T-cell (primary cell): ENCODE data around the gene TNNI3K. TPM values are rescaled to one million over a fixed set of nuclear protein-coding genes. Genes with fewer than 3 reads are reported as not detected.

Experiments
- ATAC-seq, 4 experiments: fragments of 200-7000 bp in 3 of 4; fragments of 150-1000 bp in 1 of 4; cut with Tn5 transposase; replicated peaks in 1 of 4; 1 replicate in 3 of 4; 2 replicates in 1 of 4; pipeline ENCODE4 v1.10.0; 2021; ENCODE audit warnings: moderate library complexity in 3 of 4, mild to moderate bottlenecking in 2 of 4, moderate number of reproducible peaks in 1 of 4
- CTCF ChIA-PET, 2 donors: fragments of 300-600 bp; sonication (Branson Sonifier 250); formaldehyde crosslinking; loops; one replicate each; lab custom pipeline; 2022; ENCODE audit warnings: antibody characterized with exemption in 2 of 2; lab: Charles Lee
- POLR2A ChIA-PET, 2 donors: fragments of 300-600 bp; sonication (Branson Sonifier 250); formaldehyde crosslinking; loops; one replicate each; lab custom pipeline; 2022; ENCODE audit warnings: antibody characterized with exemption in 2 of 2; lab: Charles Lee
- DNase-seq, 35 experiments: peaks; one replicate each; pipeline versions ENCODE4 v3.0.0 to v3.0.0-alpha.2; 2013 to 2023
- H3K27ac ChIP-seq: one replicate; pipeline ENCODE4 v1.5.1; 2013; ENCODE audit warnings: low read length
- H3K27me3 ChIP-seq, 2 experiments: replicated peaks in 1 of 2; 1 replicate in 1 of 2; 2 replicates in 1 of 2; pipeline versions ENCODE4 v1.6.1 to v1.7.0; 2013; ENCODE audit warnings: low read length in 1 of 2, mixed read lengths in 1 of 2; ENCODE audit not compliant: control insufficient read depth in 2 of 2, insufficient read depth in 2 of 2; ENCODE audit errors: extremely low read depth in 1 of 2
- H3K36me3 ChIP-seq, 2 donors: 1 replicate in 1 of 2; 2 replicates in 1 of 2; pipeline versions ENCODE4 v1.6.1 to v1.7.0; 2013; ENCODE audit warnings: low read length in 1 of 2; ENCODE audit not compliant: control insufficient read depth in 2 of 2, insufficient read depth in 1 of 2; ENCODE audit errors: extremely low read depth in 1 of 2
- H3K4me1 ChIP-seq, 2 experiments: 1 replicate in 1 of 2; 2 replicates in 1 of 2; pipeline versions ENCODE4 v1.6.1 to v1.7.0; 2013; ENCODE audit warnings: low read length in 2 of 2, mixed read lengths in 1 of 2; ENCODE audit not compliant: insufficient read depth in 2 of 2, control insufficient read depth in 1 of 2; ENCODE audit errors: extremely low read depth in 1 of 2
- H3K4me3 ChIP-seq, 2 donors: 1 replicate in 1 of 2; 2 replicates in 1 of 2; pipeline versions ENCODE4 v1.5.1 to v1.7.0; 2013; ENCODE audit warnings: mild to moderate bottlenecking in 2 of 2, low read length in 1 of 2, moderate library complexity in 1 of 2; ENCODE audit not compliant: control insufficient read depth in 1 of 2; ENCODE audit errors: extremely low read depth in 1 of 2
- H3K9me3 ChIP-seq: 2 replicates; pipeline ENCODE4 v1.7.0; 2013
- H3K27ac Mint-ChIP-seq, 2 donors: one replicate each; pipeline ENCODE4 v1.8.0; 2020 to 2021; ENCODE audit warnings: mild to moderate bottlenecking in 2 of 2, mixed read lengths in 2 of 2
- H3K27me3 Mint-ChIP-seq, 2 donors: one replicate each; pipeline ENCODE4 v1.8.0; 2021 to 2022; ENCODE audit warnings: mixed read lengths in 2 of 2
- H3K36me3 Mint-ChIP-seq: one replicate; pipeline ENCODE4 v1.8.0; 2021; ENCODE audit warnings: mixed read lengths
- H3K4me1 Mint-ChIP-seq, 3 donors: one replicate each; pipeline ENCODE4 v1.8.0; 2020 to 2022; ENCODE audit warnings: mixed read lengths in 3 of 3, mild to moderate bottlenecking in 1 of 3
- H3K4me3 Mint-ChIP-seq, 3 donors: one replicate each; pipeline ENCODE4 v1.8.0; 2020 to 2022; ENCODE audit warnings: mild to moderate bottlenecking in 3 of 3, mixed read lengths in 3 of 3, moderate library complexity in 3 of 3
- H3K9me3 Mint-ChIP-seq, 3 donors: one replicate each; pipeline ENCODE4 v1.8.0; 2020 to 2022; ENCODE audit warnings: mixed read lengths in 3 of 3
- WGBS: methylation state at CpG from one replicate; pipeline ENCODE4 v1.1.5; 2013; ENCODE audit warnings: missing lambda C conversion rate; ENCODE audit not compliant: insufficient coverage; 5-methylcytosine and 5-hydroxymethylcytosine counted together
- total RNA-seq, 35 experiments: library from RNA in 6 of 35; stranded (reverse) in 6 of 35; fragments of 120-200 nt in 1 of 35; gene quantifications; one replicate each; pipeline versions ENCODE4 v1.2.1 to v1.2.4 and lab custom pipeline; 2013 to 2026

Gene TNNI3K
- total RNA-seq, 5 donors from 2014 or later (not counting 1 experiment from before 2014, with no cell fraction given), result 0.89 to 1.2 TPM; not detected in 3

- Mint-ChIP-seq H3K9me3 (no peaks in the 10 kb centered on the region), H3K4me3 (no peak overlapping the region), H3K27ac (no peak overlapping the region), H3K27me3 (peaks cover 0 to 15% of the 10 kb centered on the region in 2 donors), H3K4me1 (no peaks in the 10 kb centered on the region), H3K36me3 (no peaks in the 10 kb centered on the region)
- Histone ChIP-seq H3K36me3 (no peaks in the 10 kb centered on the region), H3K27ac (no peak overlapping the region), H3K9me3 (no peaks in the 10 kb centered on the region), H3K4me1 (no peaks in the 10 kb centered on the region), H3K27me3 (peaks cover 0 to 2% of the 10 kb centered on the region in 2 experiments), H3K4me3 (no peak overlapping the region)
- 60% methylated on average over 1 of the region's 4 CpGs for WGBS
- ChIA-PET CTCF (no interaction called here), POLR2A (no interaction called here)
- ATAC-seq, result no peak
- no peak for DNase-seq
Observed at GRCh38 chr1:74548961-74549750, 314.0 kb downstream of the TNNI3K start.

- no peaks in the 10 kb centered on the region for H3K4me1 Mint-ChIP-seq
- peaks cover 0 to 15% of the 10 kb centered on the region in 2 donors for H3K27me3 Mint-ChIP-seq
- no peak overlapping the region for H3K4me3 Mint-ChIP-seq
- Histone ChIP-seq H3K9me3 (no peaks in the 10 kb centered on the region), H3K4me3 (no peak overlapping the region), H3K4me1 (no peaks in the 10 kb centered on the region), H3K36me3 (no peaks in the 10 kb centered on the region), H3K27me3 (peaks cover 0 to 2% of the 10 kb centered on the region in 2 experiments), H3K27ac (no peak overlapping the region)
- POLR2A ChIA-PET, result no interaction called here
- H3K27ac Mint-ChIP-seq, result no peak overlapping the region
- CTCF ChIA-PET, result no interaction called here
- no peaks in the 10 kb centered on the region for H3K9me3 Mint-ChIP-seq
- WGBS, result 100% methylated on average over 2 of the region's 2 CpGs
- ATAC-seq, result no peak
- DNase-seq, result no peak
- no peaks in the 10 kb centered on the region for H3K36me3 Mint-ChIP-seq
Observed at GRCh38 chr1:74549932-74550331, 314.7 kb downstream of the TNNI3K start.

- Histone ChIP-seq H3K27ac (no peak overlapping the region), H3K27me3 (peaks cover 0 to 8% of the 10 kb centered on the region in 2 experiments), H3K4me1 (no peaks in the 10 kb centered on the region), H3K9me3 (no peaks in the 10 kb centered on the region), H3K4me3 (no peak overlapping the region), H3K36me3 (no peaks in the 10 kb centered on the region)
- H3K9me3 Mint-ChIP-seq, result no peaks in the 10 kb centered on the region
- no peak overlapping the region for H3K27ac Mint-ChIP-seq
- no peaks in the 10 kb centered on the region for H3K36me3 Mint-ChIP-seq
- DNase-seq (no peak), ATAC-seq (no peak)
- H3K27me3 Mint-ChIP-seq, result peaks cover 0 to 3% of the 10 kb centered on the region in 2 donors
- H3K4me3 Mint-ChIP-seq, result no peak overlapping the region
- 53% methylated on average over 11 of the region's 14 CpGs for WGBS
- POLR2A ChIA-PET, result no interaction called here
- no peaks in the 10 kb centered on the region for H3K4me1 Mint-ChIP-seq
- CTCF ChIA-PET, result interaction anchor here in 1 of 2 donors (1.0 kb wide), 1 partner anchor 23 kb away, joined by 3 read pairs; no protein-coding TSS in a partner anchor
Observed at GRCh38 chr1:74570797-74571492, 335.8 kb downstream of the TNNI3K start.

- no peak overlapping the region for H3K27ac ChIP-seq
- POLR2A ChIA-PET, result no interaction called here
Observed at GRCh38 chr1:74571493-74571800, 336.3 kb downstream of the TNNI3K start.

GRCh38 chr1:74571891-74572290 lies 336.7 kb downstream of the TNNI3K start:
- DNase-seq, result no peak
- Histone ChIP-seq H3K27ac (no peak overlapping the region), H3K4me1 (no peaks in the 10 kb centered on the region), H3K36me3 (no peaks in the 10 kb centered on the region), H3K27me3 (peaks cover 0 to 8% of the 10 kb centered on the region in 2 experiments), H3K9me3 (no peaks in the 10 kb centered on the region), H3K4me3 (no peak overlapping the region)
- Mint-ChIP-seq H3K4me3 (no peak overlapping the region), H3K27ac (no peak overlapping the region), H3K4me1 (no peaks in the 10 kb centered on the region), H3K27me3 (peaks cover 0 to 3% of the 10 kb centered on the region in 2 donors), H3K9me3 (no peaks in the 10 kb centered on the region), H3K36me3 (no peaks in the 10 kb centered on the region)
- ATAC-seq, result no peak
- WGBS, result 57% methylated on average over 5 of the region's 6 CpGs
- ChIA-PET CTCF (interaction anchor here in 1 of 2 donors (1.0 kb wide), 1 partner anchor 24 kb away, joined by 3 read pairs; no protein-coding TSS in a partner anchor), POLR2A (interaction anchor here in 1 of 2 donors (0.6 kb wide), 1 partner anchor 8 kb away, joined by 3 read pairs; no protein-coding TSS in a partner anchor)

More at GRCh38 chr1:74571493-74571800, 336.3 kb downstream of the TNNI3K start:
- WGBS, result 33% methylated on average over 7 of the region's 8 CpGs
- no peaks in the 10 kb centered on the region for H3K9me3 Mint-ChIP-seq
- Histone ChIP-seq H3K4me1 (no peaks in the 10 kb centered on the region), H3K27me3 (peaks cover 0 to 8% of the 10 kb centered on the region in 2 experiments), H3K36me3 (no peaks in the 10 kb centered on the region), H3K4me3 (no peak overlapping the region), H3K9me3 (no peaks in the 10 kb centered on the region)
- no peaks in the 10 kb centered on the region for H3K36me3 Mint-ChIP-seq
- no peak for ATAC-seq
- DNase-seq, result no peak
- H3K4me3 Mint-ChIP-seq, result no peak overlapping the region
- H3K27ac Mint-ChIP-seq, result no peak overlapping the region
- no peaks in the 10 kb centered on the region for H3K4me1 Mint-ChIP-seq
- peaks cover 0 to 3% of the 10 kb centered on the region in 2 donors for H3K27me3 Mint-ChIP-seq
- CTCF ChIA-PET, result interaction anchor here in 1 of 2 donors (1.0 kb wide), 1 partner anchor 24 kb away, joined by 3 read pairs; no protein-coding TSS in a partner anchor

- Mint-ChIP-seq H3K4me3 (no peak overlapping the region), H3K9me3 (no peaks in the 10 kb centered on the region), H3K27me3 (peaks cover 2 to 3% of the 10 kb centered on the region in 2 donors), H3K27ac (no peak overlapping the region), H3K36me3 (no peaks in the 10 kb centered on the region), H3K4me1 (no peaks in the 10 kb centered on the region)
- no peak overlapping the region for H3K27ac ChIP-seq
- POLR2A ChIA-PET, result no interaction called here
- no peak overlapping the region for H3K4me3 ChIP-seq
- CTCF ChIA-PET, result no interaction called here
- H3K27me3 ChIP-seq, result no peaks in the 10 kb centered on the region
- no peaks in the 10 kb centered on the region for H3K4me1 ChIP-seq
- WGBS, result no CpG with 5 or more reads among the region's 2 CpGs
- H3K9me3 ChIP-seq, result no peaks in the 10 kb centered on the region
- DNase-seq (no peak), ATAC-seq (no peak)
- no peaks in the 10 kb centered on the region for H3K36me3 ChIP-seq
Observed at GRCh38 chr1:74578101-74578500, 342.9 kb downstream of the TNNI3K start.
